ENCODE measurements around the gene L2HGDH. TPM values are rescaled to one million over a fixed set of nuclear protein-coding genes. Genes with fewer than 3 reads are reported as not detected.

Gene L2HGDH
- polyA plus RNA-seq, 1 donor (not counting 4 experiments of a cell fraction or from before 2014, with no cell fraction given), result 7.9 TPM

- dilution Hi-C loops (cut with MboI; ENCODE audit: extremely low pct_ligation_motif_present, low sequenced_read_pairs), result no loop called here
- Histone ChIP-seq H3K27me3 (ENCODE audit: control insufficient read depth, extremely low read depth, insufficient read depth, low read length) (no peaks in the 10 kb centered on the region), H3K9me1 (ENCODE audit: control insufficient read depth, extremely low read depth, insufficient read depth, low read length) (no peaks in the 10 kb centered on the region), H3K9ac (ENCODE audit: control insufficient read depth, extremely low read depth, insufficient read depth, low read length) (peak overlapping the region; percentile 94), H3K9me3 (ENCODE audit: control insufficient read depth, low read depth, low read length) (no peaks in the 10 kb centered on the region), H3K36me3 (ENCODE audit: control insufficient read depth in 2 of 2, extremely low read depth in 1 of 2, insufficient read depth in 2 of 2, low read length in 2 of 2) (no peaks in the 10 kb centered on the region), H3K4me1 (ENCODE audit: control insufficient read depth, extremely low read depth, insufficient read depth, low read length) (peaks cover 22% of the 10 kb centered on the region), H4K20me1 (ENCODE audit: control insufficient read depth, extremely low read depth, insufficient read depth, low read length) (peaks cover 15% of the 10 kb centered on the region), H3K79me2 (ENCODE audit: control insufficient read depth, insufficient read depth, low read length) (peaks cover 54% of the 10 kb centered on the region), H2AFZ (ENCODE audit: control insufficient read depth, low read length) (no peak overlapping the region), H3K4me2 (ENCODE audit: control insufficient read depth, extremely low read depth, insufficient read depth, low read depth, low read length) (peak overlapping the region; percentile 99), H3K4me3 (ENCODE audit: control insufficient read depth in 2 of 3, extremely low read depth in 1 of 3, insufficient read depth in 2 of 3, low read depth in 1 of 3, low read length in 3 of 3) (peak overlapping the region; percentile 86 to 98 (median 95)), H3K27ac (ENCODE audit: control insufficient read depth, insufficient read depth, low read length) (peak overlapping the region; percentile 98)
- FAIRE-seq, result no peak
- TF ChIP-seq CTCF (optimal IDR thresholded peaks at IDR 0.05 in 1 of 3, IDR thresholded peaks at IDR 0.05 in 1 of 3, conservative IDR thresholded peaks at IDR 0.05 in 1 of 3; ENCODE audit: extremely low read depth in 1 of 3, insufficient read depth in 2 of 3, low read length in 3 of 3) (no peak), EZH2 (IDR thresholded peaks at IDR 0.05; ENCODE audit: low read length) (no peak)
- DNase-seq (ENCODE audit: low read depth, low spot score), result no peak
These were observed 82.3 kb downstream of the L2HGDH start for GRCh38 chr14:50229681-50230080.

- Histone ChIP-seq H4K20me1 (ENCODE audit: control insufficient read depth, extremely low read depth, insufficient read depth, low read length) (peaks cover 15% of the 10 kb centered on the region), H3K27ac (ENCODE audit: control insufficient read depth, insufficient read depth, low read length) (no peak overlapping the region), H2AFZ (ENCODE audit: control insufficient read depth, low read length) (no peak overlapping the region), H3K9me1 (ENCODE audit: control insufficient read depth, extremely low read depth, insufficient read depth, low read length) (no peaks in the 10 kb centered on the region), H3K79me2 (ENCODE audit: control insufficient read depth, insufficient read depth, low read length) (peaks cover 63% of the 10 kb centered on the region), H3K4me1 (ENCODE audit: control insufficient read depth, extremely low read depth, insufficient read depth, low read length) (peaks cover 22% of the 10 kb centered on the region), H3K4me2 (ENCODE audit: control insufficient read depth, extremely low read depth, insufficient read depth, low read depth, low read length) (no peak overlapping the region), H3K36me3 (ENCODE audit: control insufficient read depth in 2 of 2, extremely low read depth in 1 of 2, insufficient read depth in 2 of 2, low read length in 2 of 2) (no peaks in the 10 kb centered on the region), H3K27me3 (ENCODE audit: control insufficient read depth, extremely low read depth, insufficient read depth, low read length) (no peaks in the 10 kb centered on the region), H3K9ac (ENCODE audit: control insufficient read depth, extremely low read depth, insufficient read depth, low read length) (no peak overlapping the region), H3K4me3 (ENCODE audit: control insufficient read depth in 2 of 3, extremely low read depth in 1 of 3, insufficient read depth in 2 of 3, low read depth in 1 of 3, low read length in 3 of 3) (no peak overlapping the region), H3K9me3 (ENCODE audit: control insufficient read depth, low read depth, low read length) (no peaks in the 10 kb centered on the region)
- no peak for DNase-seq (ENCODE audit: low read depth, low spot score)
- no peak for TF ChIP-seq EZH2 (IDR thresholded peaks at IDR 0.05; ENCODE audit: low read length)
- TF ChIP-seq CTCF (optimal IDR thresholded peaks at IDR 0.05 in 1 of 3, IDR thresholded peaks at IDR 0.05 in 1 of 3, conservative IDR thresholded peaks at IDR 0.05 in 1 of 3; ENCODE audit: extremely low read depth in 1 of 3, insufficient read depth in 2 of 3, low read length in 3 of 3), result no peak
- dilution Hi-C loops (cut with MboI; ENCODE audit: extremely low pct_ligation_motif_present, low sequenced_read_pairs), result no loop called here
- no peak for FAIRE-seq
These were observed 83.7 kb downstream of the L2HGDH start for GRCh38 chr14:50228313-50228712.

All from keratinocyte (primary cell).